HepG2 (cell line): ENCODE results near the gene RAB3IP. TPM values are rescaled to one million over a fixed set of nuclear protein-coding genes. Genes with fewer than 3 reads are reported as not detected.
A peak's percentile ranks its signal among the peaks of the same experiment; 100 is the strongest.

Source experiments
- CEBPG ChIP-seq: IDR thresholded peaks from 2 replicates; pipeline ENCODE4 v1.6.1; 2016
- DBP ChIP-seq: sonication (generic); formaldehyde crosslinking; IDR thresholded peaks from 2 replicates; pipeline ENCODE4 v1.4.0; 2020; ENCODE audit warnings: missing genetic modification reagents; ENCODE audit errors: not compliant biosample characterization
- DNMT3B ChIP-seq: conservative IDR thresholded peaks from 2 replicates; pipeline ENCODE4 v1.6.1; 2016; ENCODE audit warnings: missing biosample characterization, control low read depth
- FOXP4 ChIP-seq: sonication (generic); formaldehyde crosslinking; IDR thresholded peaks from 2 replicates; pipeline ENCODE4 v1.4.0; 2020; ENCODE audit warnings: missing genetic modification reagents
- GATA4 ChIP-seq: sonication (generic); IDR thresholded peaks from 2 replicates; pipeline ENCODE4 v1.6.1; 2016; ENCODE audit warnings: antibody characterized with exemption, low read depth, borderline replicate concordance
- HMGXB4 ChIP-seq, 2 experiments: sonication (generic) in 1 of 2; formaldehyde crosslinking in 1 of 2; IDR thresholded peaks; 2 replicates each; pipeline versions ENCODE4 v1.4.0 to v1.6.1; 2018 to 2020; ENCODE audit warnings: missing genetic modification reagents in 2 of 2, borderline replicate concordance in 1 of 2, low read depth in 1 of 2, mild to moderate bottlenecking in 1 of 2, missing biosample characterization in 1 of 2
- HNRNPUL1 ChIP-seq: fragments of 200-400 bp; formaldehyde crosslinking; IDR thresholded peaks from 2 replicates; pipeline ENCODE4 v1.6.1; 2017; ENCODE audit warnings: low read depth, mild to moderate bottlenecking, low read length, moderate library complexity
- MED8 ChIP-seq: sonication (generic); formaldehyde crosslinking; IDR thresholded peaks from 2 replicates; pipeline ENCODE4 v1.8.1; 2023; ENCODE audit warnings: mild to moderate bottlenecking, missing genetic modification reagents; ENCODE audit not compliant: insufficient replicate concordance
- NBN ChIP-seq: fragments of 450-650 bp; conservative IDR thresholded peaks from 2 replicates; pipeline ENCODE4 v1.6.1; 2017
- PHF21A ChIP-seq: sonication (generic); formaldehyde crosslinking; IDR thresholded peaks from 2 replicates; pipeline ENCODE4 v1.5.0; 2020; ENCODE audit warnings: mild to moderate bottlenecking, missing genetic modification reagents
- RFXAP ChIP-seq: sonication (generic); formaldehyde crosslinking; IDR thresholded peaks from 2 replicates; pipeline ENCODE4 v1.4.0; 2020; ENCODE audit warnings: missing genetic modification reagents, borderline replicate concordance
- THAP11 ChIP-seq: IDR thresholded peaks from 2 replicates; pipeline ENCODE4 v1.6.1; 2016; ENCODE audit warnings: missing biosample characterization, missing genetic modification reagents
- ZNF234 ChIP-seq: sonication (generic); formaldehyde crosslinking; conservative IDR thresholded peaks from 2 replicates; pipeline ENCODE4 v1.5.1; 2020; ENCODE audit warnings: mild to moderate bottlenecking, missing genetic modification reagents
- ZNF431 ChIP-seq: sonication (generic); formaldehyde crosslinking; IDR thresholded peaks from 2 replicates; pipeline ENCODE4 v1.9.0; 2022; ENCODE audit warnings: missing genetic modification reagents, low read depth, mild to moderate bottlenecking, borderline replicate concordance
- ZNF460 ChIP-seq: sonication (generic); formaldehyde crosslinking; IDR thresholded peaks from 2 replicates; pipeline ENCODE4 v1.5.1; 2020; ENCODE audit warnings: missing genetic modification reagents, mild to moderate bottlenecking, borderline replicate concordance
- ZNF576 ChIP-seq: sonication (generic); formaldehyde crosslinking; IDR thresholded peaks from 2 replicates; pipeline ENCODE4 v1.4.0; 2020; ENCODE audit warnings: mild to moderate bottlenecking, missing genetic modification reagents
- ZNF704 ChIP-seq: sonication (generic); formaldehyde crosslinking; IDR thresholded peaks from 2 replicates; pipeline ENCODE4 v1.8.1; 2023; ENCODE audit warnings: mild to moderate bottlenecking, inconsistent platforms, moderate library complexity, missing genetic modification reagents, borderline replicate concordance
- polyA plus RNA-seq, 8 experiments: library from polyadenylated mRNA; depleted of rRNA in 3 of 8; stranded (reverse) in 7 of 8; unstranded in 1 of 8; fragments of >200 nt; fragmentation: Illumina TruSeq in 4 of 8; extraction: Trizol in 4 of 8; gene quantifications; 2 replicates each; pipeline versions ENCODE4 v1.2.1 to v1.2.3, GENCODE V29; 2011 to 2016; ENCODE audit warnings: low read depth in 4 of 8, missing spikeins in 1 of 8, mixed read lengths in 1 of 8; ENCODE audit not compliant: insufficient read depth in 1 of 8
- total RNA-seq, 5 experiments: library from RNA; depleted of rRNA; stranded (reverse); fragments of >200 nt; fragmentation: Illumina TruSeq; extraction: Trizol; gene quantifications; 2 replicates each; pipeline ENCODE4 v1.2.3, GENCODE V29; 2016; ENCODE audit warnings: low read depth in 1 of 5
- TF ChIP-seq, protein P1 (sequence below): sonication (generic); formaldehyde crosslinking; IDR thresholded peaks from 2 replicates; pipeline ENCODE4 v1.4.0; 2020; ENCODE audit warnings: mild to moderate bottlenecking, missing genetic modification reagents

The RAB3IP gene
- total and polyA plus RNA-seq, 2 of the 13 experiments (the other 11 are each of a cell fraction or from before 2014, with no cell fraction given), result 33.6 to 41.1 TPM

GRCh38 chr12:69739287-69740191 lies 879 bp downstream of the RAB3IP start (continued):
- no peak for TF ChIP-seq ZNF704 (CRISPR knock-in tag)
- TF ChIP-seq RFXAP (CRISPR knock-in tag), result no peak
- TF ChIP-seq PHF21A (CRISPR knock-in tag), result peak; percentile 50; the same call in 1 of the 2 replicates
- TF ChIP-seq, protein P1, sequence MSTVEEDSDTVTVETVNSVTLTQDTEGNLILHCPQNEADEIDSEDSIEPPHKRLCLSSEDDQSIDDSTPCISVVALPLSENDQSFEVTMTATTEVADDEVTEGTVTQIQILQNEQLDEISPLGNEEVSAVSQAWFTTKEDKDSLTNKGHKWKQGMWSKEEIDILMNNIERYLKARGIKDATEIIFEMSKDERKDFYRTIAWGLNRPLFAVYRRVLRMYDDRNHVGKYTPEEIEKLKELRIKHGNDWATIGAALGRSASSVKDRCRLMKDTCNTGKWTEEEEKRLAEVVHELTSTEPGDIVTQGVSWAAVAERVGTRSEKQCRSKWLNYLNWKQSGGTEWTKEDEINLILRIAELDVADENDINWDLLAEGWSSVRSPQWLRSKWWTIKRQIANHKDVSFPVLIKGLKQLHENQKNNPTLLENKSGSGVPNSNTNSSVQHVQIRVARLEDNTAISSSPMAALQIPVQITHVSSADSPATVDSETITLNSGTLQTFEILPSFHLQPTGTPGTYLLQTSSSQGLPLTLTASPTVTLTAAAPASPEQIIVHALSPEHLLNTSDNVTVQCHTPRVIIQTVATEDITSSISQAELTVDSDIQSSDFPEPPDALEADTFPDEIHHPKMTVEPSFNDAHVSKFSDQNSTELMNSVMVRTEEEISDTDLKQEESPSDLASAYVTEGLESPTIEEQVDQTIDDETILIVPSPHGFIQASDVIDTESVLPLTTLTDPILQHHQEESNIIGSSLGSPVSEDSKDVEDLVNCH (CRISPR knock-in tag), result no peak
- 0 out of 2 replicates have a peak, but pooled peaks have one; percentile 8 for TF ChIP-seq THAP11 (CRISPR knock-in tag)
- no peak for TF ChIP-seq ZNF234 (CRISPR knock-in tag)
- TF ChIP-seq ZNF431 (CRISPR knock-in tag), result no peak
- no peak for TF ChIP-seq NBN
- TF ChIP-seq ZNF460 (CRISPR knock-in tag), result no peak
- TF ChIP-seq HNRNPUL1, result peak; percentile 95
- TF ChIP-seq HMGXB4 (CRISPR knock-in tag; IDR thresholded peaks at IDR 0.05; ENCODE audit: borderline replicate concordance in 1 of 2, low read depth in 1 of 2), result peak in 1 of 2 experiments; percentile 34; a peak in 1 of 4 replicates
- TF ChIP-seq CEBPG, result peak; percentile 92
- TF ChIP-seq GATA4, result no peak
- no peak for TF ChIP-seq MED8 (CRISPR knock-in tag)
- TF ChIP-seq DNMT3B (CRISPR knock-in tag), result 0 out of 2 replicates have a peak, but pooled peaks have one; percentile 29
- no peak for TF ChIP-seq DBP (CRISPR knock-in tag)
- TF ChIP-seq ZNF576 (CRISPR knock-in tag), result no peak
- TF ChIP-seq FOXP4 (CRISPR knock-in tag), result peak; percentile 22; the same call in 1 of the 2 replicates
